DOHH2 (cell line): ENCODE measurements around the gene FARS2.
"Not testable (repeated sequence)": the region's sequence is repeated elsewhere in the genome, so short reads cannot be mapped to it uniquely, and the experiment has no call there.

ENCODE experiments used
- H3F3A ChIP-seq: fragments of 200-600 bp; sonication (generic), shearing (Covaris generic); 2 replicates; pipeline ENCODE4 v1.6.0; 2016; ENCODE audit warnings: antibody characterized with exemption, mild to moderate bottlenecking; ENCODE audit not compliant: control insufficient read depth, insufficient read depth
- H3K27ac ChIP-seq: fragments of 200-600 bp; sonication (generic); 2 replicates; pipeline ENCODE4 v1.5.1; 2014; ENCODE audit warnings: low read depth, mild to moderate bottlenecking, low read length, moderate library complexity
- H3K27me3 ChIP-seq: fragments of 200-600 bp; sonication (generic); 2 replicates; pipeline ENCODE4 v1.6.1; 2014; ENCODE audit warnings: mild to moderate bottlenecking, low read length, mixed read lengths; ENCODE audit not compliant: control insufficient read depth
- H3K36me3 ChIP-seq: fragments of 200-600 bp; sonication (generic); 2 replicates; pipeline ENCODE4 v1.6.1; 2014; ENCODE audit warnings: mild to moderate bottlenecking, low read length, moderate library complexity, mixed read lengths; ENCODE audit not compliant: control insufficient read depth
- H3K4me1 ChIP-seq: fragments of 200-600 bp; sonication (generic); 2 replicates; pipeline ENCODE4 v1.6.1; 2014; ENCODE audit warnings: mild to moderate bottlenecking, low read length, mixed read lengths; ENCODE audit not compliant: control insufficient read depth
- H3K4me2 ChIP-seq: fragments of 200-600 bp; sonication (generic); 2 replicates; pipeline ENCODE4 v1.6.0; 2014; ENCODE audit warnings: mild to moderate bottlenecking, low read length, moderate library complexity
- H3K4me3 ChIP-seq: fragments of 200-600 bp; sonication (generic); 2 replicates; pipeline ENCODE4 v1.5.1; 2014; ENCODE audit warnings: mild to moderate bottlenecking, low read length, mixed read lengths
- H3K79me2 ChIP-seq: fragments of 200-600 bp; sonication (generic); 2 replicates; pipeline ENCODE4 v1.6.1; 2014; ENCODE audit warnings: mild to moderate bottlenecking, low read length, mixed read lengths; ENCODE audit not compliant: control insufficient read depth
- H3K9me2 ChIP-seq: fragments of 200-600 bp; sonication (generic); replicated peaks from 2 replicates; pipeline ENCODE4 v1.6.1; 2014; ENCODE audit warnings: mild to moderate bottlenecking, low read length, mixed read lengths; ENCODE audit not compliant: control insufficient read depth
- H3K9me3 ChIP-seq: fragments of 200-600 bp; sonication (generic); 2 replicates; pipeline ENCODE4 v1.6.1; 2014; ENCODE audit warnings: antibody characterized with exemption, low read length, mixed read lengths; ENCODE audit not compliant: control insufficient read depth, insufficient read depth
- H4K20me1 ChIP-seq: fragments of 200-600 bp; sonication (generic); 2 replicates; pipeline ENCODE4 v1.6.0; 2014; ENCODE audit warnings: low read depth, mild to moderate bottlenecking, antibody characterized with exemption, low read length, moderate library complexity; ENCODE audit not compliant: control insufficient read depth, insufficient read depth
- EZH2phosphoT487 ChIP-seq: fragments of 200-600 bp; sonication (generic); IDR thresholded peaks from 2 replicates; pipeline ENCODE4 v1.6.1; 2017; ENCODE audit warnings: borderline replicate concordance, mild to moderate bottlenecking, antibody characterized with exemption, low read length, moderate library complexity, mixed read lengths
- TF ChIP-seq, protein P1 (sequence below): fragments of 200-600 bp; sonication (generic); IDR thresholded peaks from one replicate; pipeline ENCODE4 v1.5.1; 2014; ENCODE audit warnings: antibody characterized with exemption, mild to moderate bottlenecking, low read depth, low read length; ENCODE audit not compliant: poor library complexity, severe bottlenecking

Gene FARS2

DNA sequence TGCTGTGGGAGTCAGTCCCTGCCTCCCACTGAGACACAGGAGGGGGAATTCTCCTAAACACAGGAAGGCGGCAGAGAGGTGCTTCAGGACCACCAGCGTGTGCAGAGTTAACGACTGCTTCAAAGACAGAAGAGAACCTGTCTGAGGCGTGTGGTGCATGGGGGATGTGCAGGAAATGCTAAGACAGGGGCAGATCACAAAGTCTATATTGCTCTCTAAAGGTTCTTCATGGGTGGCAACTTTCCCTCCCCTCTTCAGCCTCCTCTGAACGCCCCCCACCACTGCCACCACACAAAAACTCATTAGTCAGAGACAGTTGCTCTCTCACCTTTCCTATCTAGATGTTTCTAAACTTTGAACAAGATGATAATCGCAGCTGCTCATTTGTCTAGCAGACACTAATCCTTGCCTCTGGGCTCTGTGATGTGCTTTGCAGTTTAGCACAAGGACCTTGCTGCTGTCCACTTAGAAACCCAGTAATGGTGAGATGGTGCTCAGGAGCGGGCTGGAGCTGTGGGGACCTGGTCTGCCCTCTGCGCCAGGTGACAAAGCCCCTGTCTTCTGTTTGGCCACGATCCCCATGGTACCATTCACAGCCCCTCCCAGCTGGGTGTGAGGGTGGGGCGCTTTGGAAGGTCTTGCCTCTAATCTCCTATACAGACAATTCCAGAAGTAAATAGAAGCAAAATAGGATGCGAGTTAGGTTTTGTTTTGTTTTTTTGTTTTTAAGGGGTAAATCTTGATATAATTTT is 525.8 kb downstream of the FARS2 start:
- no peak for TF ChIP-seq EZH2phosphoT487
- TF ChIP-seq, protein P1, sequence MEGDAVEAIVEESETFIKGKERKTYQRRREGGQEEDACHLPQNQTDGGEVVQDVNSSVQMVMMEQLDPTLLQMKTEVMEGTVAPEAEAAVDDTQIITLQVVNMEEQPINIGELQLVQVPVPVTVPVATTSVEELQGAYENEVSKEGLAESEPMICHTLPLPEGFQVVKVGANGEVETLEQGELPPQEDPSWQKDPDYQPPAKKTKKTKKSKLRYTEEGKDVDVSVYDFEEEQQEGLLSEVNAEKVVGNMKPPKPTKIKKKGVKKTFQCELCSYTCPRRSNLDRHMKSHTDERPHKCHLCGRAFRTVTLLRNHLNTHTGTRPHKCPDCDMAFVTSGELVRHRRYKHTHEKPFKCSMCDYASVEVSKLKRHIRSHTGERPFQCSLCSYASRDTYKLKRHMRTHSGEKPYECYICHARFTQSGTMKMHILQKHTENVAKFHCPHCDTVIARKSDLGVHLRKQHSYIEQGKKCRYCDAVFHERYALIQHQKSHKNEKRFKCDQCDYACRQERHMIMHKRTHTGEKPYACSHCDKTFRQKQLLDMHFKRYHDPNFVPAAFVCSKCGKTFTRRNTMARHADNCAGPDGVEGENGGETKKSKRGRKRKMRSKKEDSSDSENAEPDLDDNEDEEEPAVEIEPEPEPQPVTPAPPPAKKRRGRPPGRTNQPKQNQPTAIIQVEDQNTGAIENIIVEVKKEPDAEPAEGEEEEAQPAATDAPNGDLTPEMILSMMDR, result no peak

DNA sequence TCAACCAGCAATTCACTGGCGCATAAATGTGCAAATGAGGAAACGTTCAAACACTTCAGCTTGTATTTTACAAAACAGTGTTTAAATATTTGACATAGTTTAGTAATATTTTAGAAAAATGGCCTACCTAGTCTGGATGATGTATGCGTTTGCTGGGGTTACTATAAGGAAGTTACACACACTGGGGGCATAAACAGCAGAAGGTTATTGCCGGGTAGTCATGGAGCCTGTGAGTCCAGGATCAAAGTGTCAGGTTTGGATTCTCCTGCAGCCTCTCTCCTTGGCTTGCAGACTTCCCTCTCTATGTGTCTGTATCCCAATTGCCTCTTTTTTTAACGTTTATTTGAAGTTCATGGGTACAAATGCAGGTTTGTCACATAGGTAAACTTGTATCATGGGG is 528.1 kb downstream of the FARS2 start:
- not testable (repeated sequence) for H3K9me3 ChIP-seq, H3K36me3 ChIP-seq, H3K27ac ChIP-seq, H3K27me3 ChIP-seq, H3K9me2 ChIP-seq, H3K79me2 ChIP-seq, H3F3A ChIP-seq, H3K4me2 ChIP-seq, H4K20me1 ChIP-seq, H3K4me3 ChIP-seq
- peaks cover 11% of the 10 kb centered on the region for H3K4me1 ChIP-seq

More for the DNA sequence above, 525.8 kb downstream of the FARS2 start:
- Histone ChIP-seq H3K36me3 (no peaks in the 10 kb centered on the region), H3K9me3 (no peaks in the 10 kb centered on the region), H3F3A (no peaks in the 10 kb centered on the region), H3K79me2 (no peaks in the 10 kb centered on the region), H3K27ac (no peak overlapping the region), H3K9me2 (no peaks in the 10 kb centered on the region), H3K4me1 (peaks cover 28% of the 10 kb centered on the region), H4K20me1 (no peaks in the 10 kb centered on the region), H3K27me3 (no peaks in the 10 kb centered on the region), H3K4me2 (no peak overlapping the region), H3K4me3 (no peak overlapping the region)

DNA sequence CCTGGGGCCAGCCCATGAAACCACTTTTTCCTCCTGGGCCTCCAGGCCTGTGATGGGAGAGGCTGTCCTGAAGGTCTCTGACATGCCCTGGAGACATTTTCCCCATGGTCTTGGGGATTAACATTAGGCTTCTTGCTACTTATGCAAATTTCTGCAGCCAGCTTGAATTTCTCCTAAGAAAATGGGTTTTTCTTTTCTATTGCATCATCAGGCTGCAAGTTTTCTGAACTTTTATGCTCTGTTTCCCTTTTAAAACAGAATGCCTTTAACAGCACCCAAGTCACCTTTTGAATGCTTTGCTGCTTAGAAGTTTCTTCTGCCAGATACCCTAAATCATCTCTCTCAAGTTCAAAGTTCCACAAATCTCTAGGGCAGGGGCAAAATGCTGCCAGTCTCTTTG is 535.2 kb downstream of the FARS2 start:
- H3K9me2 ChIP-seq, H3K4me3 ChIP-seq, H3K9me3 ChIP-seq, H3K79me2 ChIP-seq, H3K36me3 ChIP-seq, H3F3A ChIP-seq, H3K27ac ChIP-seq, H3K27me3 ChIP-seq, H4K20me1 ChIP-seq, H3K4me1 ChIP-seq, H3K4me2 ChIP-seq: not testable (repeated sequence)

DNA sequence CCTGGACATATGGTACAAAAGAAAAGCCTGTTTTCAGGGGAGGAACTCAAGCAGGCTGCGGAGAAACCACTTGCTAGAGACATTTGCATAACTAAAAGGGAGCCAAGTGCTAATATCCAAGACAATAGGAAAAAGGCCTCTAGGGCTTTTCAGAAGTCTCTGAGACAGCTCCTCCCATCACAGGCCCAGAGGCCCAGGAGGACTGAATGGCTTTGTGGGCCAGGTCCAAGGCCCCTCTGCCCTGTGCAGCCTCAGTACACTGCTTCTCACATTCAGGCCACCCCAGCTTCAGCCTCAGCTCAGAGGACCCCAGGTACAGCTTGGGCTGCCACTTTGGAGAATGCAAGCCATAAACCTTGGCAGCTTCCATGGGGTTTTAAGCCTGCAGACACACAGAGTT is 545.1 kb downstream of the FARS2 start:
- not testable (repeated sequence) for H3K4me3 ChIP-seq, H3K4me1 ChIP-seq, H4K20me1 ChIP-seq, H3K27me3 ChIP-seq, H3K36me3 ChIP-seq, H3K27ac ChIP-seq, H3F3A ChIP-seq, H3K79me2 ChIP-seq, H3K9me2 ChIP-seq, H3K4me2 ChIP-seq
- H3K9me3 ChIP-seq, result peaks cover 16% of the 10 kb centered on the region; the same call in 1 of the 2 replicates

DNA sequence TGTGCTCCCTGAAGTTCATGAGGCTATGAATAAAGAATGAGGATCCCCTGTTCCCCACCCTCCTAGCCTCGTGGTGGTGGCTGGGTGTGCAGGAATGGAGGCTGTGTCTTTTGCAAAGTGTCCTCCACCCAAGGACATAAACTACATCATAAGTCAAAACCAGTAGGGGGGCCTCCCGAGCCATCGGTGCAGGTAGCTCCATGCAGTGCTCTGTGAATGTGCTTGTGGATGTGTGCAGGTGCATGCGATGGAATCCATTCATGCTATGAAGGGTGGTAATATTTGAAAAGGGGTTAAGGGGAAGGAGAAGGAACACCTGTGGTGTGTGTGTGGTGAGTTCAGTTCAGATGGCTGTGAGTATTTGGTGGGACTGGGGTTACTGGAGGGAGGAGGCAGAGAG is 548.1 kb downstream of the FARS2 start:
- Histone ChIP-seq H3K27ac (no peak overlapping the region), H3K9me3 (peaks cover 16% of the 10 kb centered on the region; the same call in 1 of the 2 replicates), H3K27me3 (no peaks in the 10 kb centered on the region), H3K9me2 (no peaks in the 10 kb centered on the region), H3K4me1 (no peaks in the 10 kb centered on the region), H3F3A (no peaks in the 10 kb centered on the region), H4K20me1 (no peaks in the 10 kb centered on the region), H3K79me2 (no peaks in the 10 kb centered on the region), H3K36me3 (no peaks in the 10 kb centered on the region), H3K4me2 (no peak overlapping the region), H3K4me3 (no peak overlapping the region)
- TF ChIP-seq, protein P1, result no peak
- TF ChIP-seq EZH2phosphoT487, result no peak
